ENCODE results near the gene TAS2R16. TPM values are rescaled to one million over a fixed set of nuclear protein-coding genes. Genes with fewer than 3 reads are reported as not detected.

The TAS2R16 gene, protein sequence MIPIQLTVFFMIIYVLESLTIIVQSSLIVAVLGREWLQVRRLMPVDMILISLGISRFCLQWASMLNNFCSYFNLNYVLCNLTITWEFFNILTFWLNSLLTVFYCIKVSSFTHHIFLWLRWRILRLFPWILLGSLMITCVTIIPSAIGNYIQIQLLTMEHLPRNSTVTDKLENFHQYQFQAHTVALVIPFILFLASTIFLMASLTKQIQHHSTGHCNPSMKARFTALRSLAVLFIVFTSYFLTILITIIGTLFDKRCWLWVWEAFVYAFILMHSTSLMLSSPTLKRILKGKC
- total RNA-seq, result not detected

- intact Hi-C loops (cut with micrococcal nuclease), result no loop called here
- H3K9me3 Mint-ChIP-seq, result peaks cover 3% of the 10 kb centered on the region
- DNase-seq, result no peak
- no peaks in the 10 kb centered on the region for H3K36me3 Mint-ChIP-seq (ENCODE audit: low read depth)
- CTCF ChIA-PET, result no interaction called here
- H3K27me3 Mint-ChIP-seq (ENCODE audit: low read depth), result no peaks in the 10 kb centered on the region
- H3K4me1 Mint-ChIP-seq (ENCODE audit: low read depth), result no peaks in the 10 kb centered on the region
- H3K4me3 Mint-ChIP-seq, result no peak within 1 kb of the TSS
- no peak within 1 kb of the TSS for H3K27ac Mint-ChIP-seq
These were observed at the start of gene TAS2R16 for GRCh38 chr7:122995600-122995999. TAS2R16 (minus strand) TSS chr7:122995700; CDS start chr7:122995634, 66 bp downstream.

DNA sequence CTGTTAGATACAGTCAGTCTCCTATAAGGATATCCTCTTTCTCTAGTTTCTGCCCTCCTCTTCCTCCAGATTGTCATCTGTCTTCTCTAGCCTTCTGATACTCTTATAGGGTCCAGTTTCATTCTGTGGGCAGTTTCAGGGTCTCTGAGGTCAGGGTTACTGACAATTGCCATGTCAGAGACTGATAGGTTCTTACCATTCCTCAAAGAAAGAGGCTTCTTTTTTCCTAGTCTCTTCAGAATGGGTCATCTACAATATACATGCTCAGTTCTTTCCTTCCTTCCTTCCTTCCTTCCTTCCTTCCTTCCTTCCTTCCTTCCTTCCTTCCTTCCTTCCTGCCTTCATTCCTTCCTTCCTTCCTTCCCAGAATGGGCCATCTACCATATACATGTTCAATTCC, 48.1 kb upstream of the TAS2R16 start:
- intact Hi-C loops (cut with micrococcal nuclease), result no loop called here
- H3K4me3 Mint-ChIP-seq, result no peak overlapping the region
- DNase-seq, result no peak
- CTCF ChIA-PET, result no interaction called here
- no peaks in the 10 kb centered on the region for H3K27me3 Mint-ChIP-seq (ENCODE audit: low read depth)
- H3K27ac Mint-ChIP-seq, result no peak overlapping the region
- no peaks in the 10 kb centered on the region for H3K36me3 Mint-ChIP-seq (ENCODE audit: low read depth)
- H3K4me1 Mint-ChIP-seq (ENCODE audit: low read depth), result no peaks in the 10 kb centered on the region
- peaks cover 13% of the 10 kb centered on the region for H3K9me3 Mint-ChIP-seq

DNA sequence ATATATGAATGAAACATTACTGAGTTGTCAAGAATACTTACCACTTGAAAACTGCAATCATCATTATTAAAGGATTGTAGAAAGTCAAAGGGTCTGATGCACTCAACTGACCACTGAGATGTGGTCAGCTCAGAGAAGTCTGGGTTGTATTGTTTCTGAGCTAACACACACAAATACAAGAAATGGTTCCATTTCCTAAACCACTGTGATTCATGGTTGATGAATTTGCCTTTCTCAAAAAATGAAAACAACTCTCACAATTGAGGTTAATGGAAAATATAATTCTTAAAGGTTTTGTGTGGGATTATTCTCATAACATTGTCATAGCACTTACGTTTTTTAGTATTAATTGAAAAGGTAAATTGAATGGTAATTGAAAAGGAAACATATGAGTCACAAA, 45.6 kb upstream of the TAS2R16 start:
- Mint-ChIP-seq H3K4me1 (ENCODE audit: low read depth) (no peaks in the 10 kb centered on the region), H3K9me3 (peaks cover 9% of the 10 kb centered on the region), H3K4me3 (no peak overlapping the region), H3K27ac (no peak overlapping the region), H3K27me3 (ENCODE audit: low read depth) (no peaks in the 10 kb centered on the region), H3K36me3 (ENCODE audit: low read depth) (no peaks in the 10 kb centered on the region)
- intact Hi-C loops (cut with micrococcal nuclease), result no loop called here
- DNase-seq, result no peak
- CTCF ChIA-PET, result no interaction called here

GRCh38 chr7:123039269-123039668, 43.8 kb upstream of the TAS2R16 start:
- Mint-ChIP-seq H3K4me3 (no peak overlapping the region), H3K36me3 (ENCODE audit: low read depth) (no peaks in the 10 kb centered on the region), H3K9me3 (peaks cover 9% of the 10 kb centered on the region), H3K4me1 (ENCODE audit: low read depth) (no peaks in the 10 kb centered on the region), H3K27me3 (ENCODE audit: low read depth) (no peaks in the 10 kb centered on the region), H3K27ac (no peak overlapping the region)
- intact Hi-C loops (cut with micrococcal nuclease), result no loop called here
- CTCF ChIA-PET, result no interaction called here
- no peak for DNase-seq

- H3K27me3 Mint-ChIP-seq (ENCODE audit: low read depth), result no peaks in the 10 kb centered on the region
- H3K4me1 Mint-ChIP-seq (ENCODE audit: low read depth), result no peaks in the 10 kb centered on the region
- no peak overlapping the region for H3K4me3 Mint-ChIP-seq
These were observed 38.6 kb upstream of the TAS2R16 start for GRCh38 chr7:123034106-123034505.

DNA sequence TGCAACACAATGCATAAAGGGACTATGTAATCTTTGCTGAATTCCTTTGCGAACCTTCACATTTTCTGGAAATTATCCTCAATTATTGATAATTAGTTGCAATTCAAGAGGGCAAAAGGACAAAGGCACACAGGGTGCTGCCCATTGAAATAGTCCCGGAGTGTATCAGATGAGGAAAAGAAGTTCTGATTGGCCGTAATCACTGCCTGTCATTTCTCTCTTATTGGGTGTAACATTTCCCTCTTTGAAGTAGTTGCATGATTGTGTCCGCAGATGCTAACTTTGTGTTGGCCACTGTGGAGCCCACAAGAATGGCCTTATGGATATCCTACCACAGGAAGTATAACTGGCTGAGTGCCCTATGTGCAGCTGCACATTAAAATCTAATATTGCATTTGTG, 35.1 kb upstream of the TAS2R16 start:
- CTCF ChIA-PET, result no interaction called here
- Mint-ChIP-seq H3K4me1 (ENCODE audit: low read depth) (no peaks in the 10 kb centered on the region), H3K27ac (no peak overlapping the region), H3K27me3 (ENCODE audit: low read depth) (no peaks in the 10 kb centered on the region), H3K4me3 (no peak overlapping the region), H3K36me3 (ENCODE audit: low read depth) (no peaks in the 10 kb centered on the region), H3K9me3 (peaks cover 7% of the 10 kb centered on the region)
- intact Hi-C loops (cut with micrococcal nuclease), result no loop called here
- no peak for DNase-seq

More at GRCh38 chr7:123034106-123034505, 38.6 kb upstream of the TAS2R16 start:
- intact Hi-C loops (cut with micrococcal nuclease), result no loop called here
- DNase-seq, result no peak
- no peaks in the 10 kb centered on the region for H3K36me3 Mint-ChIP-seq (ENCODE audit: low read depth)
- peaks cover 7% of the 10 kb centered on the region for H3K9me3 Mint-ChIP-seq
- H3K27ac Mint-ChIP-seq, result no peak overlapping the region
- CTCF ChIA-PET, result no interaction called here

GRCh38 chr7:123028339-123028738, 32.8 kb upstream of the TAS2R16 start:
- CTCF ChIA-PET, result no interaction called here
- Mint-ChIP-seq H3K36me3 (ENCODE audit: low read depth) (no peaks in the 10 kb centered on the region), H3K27ac (no peak overlapping the region), H3K27me3 (ENCODE audit: low read depth) (no peaks in the 10 kb centered on the region), H3K4me3 (no peak overlapping the region), H3K4me1 (ENCODE audit: low read depth) (no peaks in the 10 kb centered on the region), H3K9me3 (peaks cover 5% of the 10 kb centered on the region)
- intact Hi-C loops (cut with micrococcal nuclease), result no loop called here
- no peak for DNase-seq

GRCh38 chr7:123026251-123026650, 30.8 kb upstream of the TAS2R16 start:
- no peak for DNase-seq
- Mint-ChIP-seq H3K9me3 (peaks cover 7% of the 10 kb centered on the region), H3K4me1 (ENCODE audit: low read depth) (no peaks in the 10 kb centered on the region), H3K27me3 (ENCODE audit: low read depth) (no peaks in the 10 kb centered on the region), H3K27ac (no peak overlapping the region), H3K4me3 (no peak overlapping the region), H3K36me3 (ENCODE audit: low read depth) (no peaks in the 10 kb centered on the region)
- CTCF ChIA-PET, result no interaction called here
- intact Hi-C loops (cut with micrococcal nuclease), result no loop called here

- no peaks in the 10 kb centered on the region for H3K36me3 Mint-ChIP-seq (ENCODE audit: low read depth)
- no peak for DNase-seq
- H3K4me1 Mint-ChIP-seq (ENCODE audit: low read depth), result no peaks in the 10 kb centered on the region
- no peaks in the 10 kb centered on the region for H3K27me3 Mint-ChIP-seq (ENCODE audit: low read depth)
- H3K9me3 Mint-ChIP-seq, result peaks cover 5% of the 10 kb centered on the region
- no peak overlapping the region for H3K4me3 Mint-ChIP-seq
- no peak overlapping the region for H3K27ac Mint-ChIP-seq
- CTCF ChIA-PET, result no interaction called here
- intact Hi-C loops (cut with micrococcal nuclease), result no loop called here
These were observed 29.7 kb upstream of the TAS2R16 start for GRCh38 chr7:123024989-123025758.

DNA sequence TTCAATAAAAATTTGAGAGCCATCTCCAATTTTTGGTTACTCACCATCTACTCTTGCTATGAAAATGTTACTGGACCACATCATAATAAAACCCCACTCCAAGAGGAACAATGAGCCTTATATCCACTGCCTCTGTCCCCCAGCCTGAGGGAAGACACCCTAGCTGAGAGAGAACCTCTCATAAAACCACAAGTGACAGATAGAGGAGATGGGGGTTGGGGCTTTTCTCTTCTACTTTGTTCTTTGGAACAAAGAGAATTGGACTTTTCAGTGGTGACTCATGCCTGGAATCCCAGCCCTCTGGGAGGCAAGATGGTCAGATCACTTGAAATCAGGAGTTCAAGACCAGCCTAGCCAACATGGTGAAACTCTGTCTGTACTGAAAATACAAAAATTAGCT, 27.6 kb upstream of the TAS2R16 start:
- intact Hi-C loops (cut with micrococcal nuclease), result no loop called here
- Mint-ChIP-seq H3K4me1 (ENCODE audit: low read depth) (no peaks in the 10 kb centered on the region), H3K27ac (no peak overlapping the region), H3K27me3 (ENCODE audit: low read depth) (no peaks in the 10 kb centered on the region), H3K36me3 (ENCODE audit: low read depth) (no peaks in the 10 kb centered on the region), H3K4me3 (no peak overlapping the region), H3K9me3 (peaks cover 7% of the 10 kb centered on the region)
- CTCF ChIA-PET, result no interaction called here
- DNase-seq, result no peak

DNA sequence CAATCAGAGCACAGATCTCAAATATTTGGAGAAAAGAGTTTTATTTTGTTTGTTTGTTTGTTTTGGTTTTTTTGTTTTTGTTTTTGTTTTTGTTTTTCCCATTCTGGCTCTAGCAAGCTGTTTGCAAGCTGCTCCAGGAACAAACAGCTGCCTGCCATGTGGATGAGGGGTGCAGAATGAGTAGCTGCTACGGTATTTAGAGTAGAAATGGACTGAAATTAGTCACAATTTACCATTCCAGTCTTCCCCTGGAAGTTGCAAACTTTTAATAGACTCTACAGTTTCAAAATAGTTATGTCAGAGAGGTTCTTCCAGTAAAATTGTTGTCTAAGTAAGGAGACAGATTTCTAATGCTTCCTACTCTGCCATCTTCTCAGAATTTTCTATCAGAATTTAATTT, 27.1 kb upstream of the TAS2R16 start:
- Mint-ChIP-seq H3K36me3 (ENCODE audit: low read depth) (no peaks in the 10 kb centered on the region), H3K27me3 (ENCODE audit: low read depth) (no peaks in the 10 kb centered on the region), H3K9me3 (peaks cover 5% of the 10 kb centered on the region)

GRCh38 chr7:123012435-123012834, 16.9 kb upstream of the TAS2R16 start:
- CTCF ChIA-PET, result interaction anchor here (0.7 kb wide), 1 partner anchor 20 kb away, joined by 6 read pairs; no protein-coding TSS in a partner anchor
- no peaks in the 10 kb centered on the region for H3K4me1 Mint-ChIP-seq (ENCODE audit: low read depth)
- DNase-seq, result no peak
- intact Hi-C loops (cut with micrococcal nuclease), result no loop called here
- H3K4me3 Mint-ChIP-seq, result no peak overlapping the region
- H3K27ac Mint-ChIP-seq, result no peak overlapping the region
- peaks cover 11% of the 10 kb centered on the region for H3K9me3 Mint-ChIP-seq
- no peaks in the 10 kb centered on the region for H3K27me3 Mint-ChIP-seq (ENCODE audit: low read depth)
- no peaks in the 10 kb centered on the region for H3K36me3 Mint-ChIP-seq (ENCODE audit: low read depth)

More for the DNA sequence above, 27.1 kb upstream of the TAS2R16 start:
- CTCF ChIA-PET, result no interaction called here
- Mint-ChIP-seq H3K27ac (no peak overlapping the region), H3K4me3 (no peak overlapping the region), H3K4me1 (ENCODE audit: low read depth) (no peaks in the 10 kb centered on the region)
- intact Hi-C loops (cut with micrococcal nuclease), result no loop called here
- DNase-seq, result no peak

- Mint-ChIP-seq H3K27me3 (ENCODE audit: low read depth) (no peaks in the 10 kb centered on the region), H3K27ac (no peak overlapping the region), H3K9me3 (peaks cover 11% of the 10 kb centered on the region), H3K4me3 (no peak overlapping the region), H3K4me1 (ENCODE audit: low read depth) (no peaks in the 10 kb centered on the region), H3K36me3 (ENCODE audit: low read depth) (no peaks in the 10 kb centered on the region)
- no peak for DNase-seq
- CTCF ChIA-PET, result no interaction called here
- intact Hi-C loops (cut with micrococcal nuclease), result no loop called here
These were observed 16.4 kb upstream of the TAS2R16 start for GRCh38 chr7:123011766-123012369.

All from activated naive CD4-positive, alpha-beta T cell treated with anti-CD3 and anti-CD28 coated beads for 36 hours (primary cell).